ENCODE data around the gene CALHM6.

The CALHM6 gene

DNA sequence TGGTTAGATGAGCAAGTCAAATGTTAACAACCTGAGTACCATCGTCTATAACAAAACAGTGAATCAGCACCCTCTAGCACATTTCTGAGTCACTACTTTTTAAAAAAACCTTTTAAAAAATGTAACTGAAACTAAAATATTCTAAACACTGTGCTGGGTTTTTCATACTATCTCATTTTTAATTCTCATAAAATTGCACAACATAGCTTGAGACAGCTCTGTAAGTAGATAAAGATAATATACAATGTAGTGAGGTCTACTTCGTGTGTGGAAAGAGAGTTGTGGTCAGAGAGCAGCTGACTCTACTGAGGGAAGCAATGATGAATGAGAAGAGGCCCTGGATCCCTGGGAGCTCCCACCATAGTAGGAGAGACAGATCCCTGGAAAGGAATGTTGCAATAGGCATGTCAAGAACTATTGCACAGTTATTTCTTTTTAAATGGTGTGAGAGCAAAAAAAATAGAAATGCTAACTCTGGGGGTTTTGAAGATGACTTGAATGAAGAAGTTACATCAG lies 13.6 kb upstream of the CALHM6 start:
- Histone ChIP-seq H4K20me1 (ENCODE audit: low read depth, low read length) (no peaks in the 10 kb centered on the region), H3K27ac (ENCODE audit: low read depth, low read length) (no peak overlapping the region), H3K79me2 (ENCODE audit: insufficient read depth, low read length) (no peaks in the 10 kb centered on the region), H3K9me2 (replicated peaks; ENCODE audit: insufficient read depth, low read length) (no peaks in the 10 kb centered on the region), H3K4me2 (ENCODE audit: low read depth, low read length, poor library complexity, severe bottlenecking) (no peak overlapping the region), H3K27me3 (ENCODE audit: low read length) (no peaks in the 10 kb centered on the region), H2AFZ (ENCODE audit: low read depth, low read length, severe bottlenecking) (no peak overlapping the region), H3K36me3 (ENCODE audit: low read length) (no peaks in the 10 kb centered on the region), H3K4me3 (ENCODE audit: insufficient read depth, low read length, poor library complexity, severe bottlenecking) (no peak overlapping the region), H3K9ac (ENCODE audit: low read length) (no peak overlapping the region), H3F3A (ENCODE audit: insufficient read depth) (no peaks in the 10 kb centered on the region), H3K9me3 (ENCODE audit: insufficient read depth, low read length) (no peaks in the 10 kb centered on the region)
- TF ChIP-seq EZH2phosphoT487 (conservative IDR thresholded peaks at IDR 0.05; ENCODE audit: low read length), result no peak
- no peak for TF ChIP-seq CTCF (IDR thresholded peaks at IDR 0.05; ENCODE audit: insufficient read depth, low read length, poor library complexity, severe bottlenecking)

DNA sequence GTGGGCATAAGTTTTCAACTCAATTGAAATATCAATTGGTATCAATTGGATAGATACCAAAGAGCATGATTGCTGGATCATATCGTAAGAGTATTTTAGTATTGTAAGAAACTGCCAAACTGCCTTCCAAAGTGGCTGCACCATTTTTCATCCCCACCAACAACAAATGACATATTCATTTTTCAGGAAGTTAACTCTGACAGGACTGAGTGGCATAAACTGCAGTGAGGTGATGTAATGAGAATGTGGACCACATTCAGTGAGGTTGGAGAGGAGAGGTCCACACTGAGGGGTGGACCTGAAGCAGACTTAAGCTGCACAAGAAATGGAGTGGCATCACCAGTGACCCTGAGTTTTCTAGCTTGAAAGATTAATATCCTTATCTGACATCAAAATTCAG lies 11.6 kb upstream of the CALHM6 start:
- Histone ChIP-seq H3K27me3 (ENCODE audit: low read length) (no peaks in the 10 kb centered on the region), H2AFZ (ENCODE audit: low read depth, low read length, severe bottlenecking) (no peak overlapping the region), H3K9me2 (replicated peaks; ENCODE audit: insufficient read depth, low read length) (no peaks in the 10 kb centered on the region), H3K9me3 (ENCODE audit: insufficient read depth, low read length) (no peaks in the 10 kb centered on the region), H4K20me1 (ENCODE audit: low read depth, low read length) (no peaks in the 10 kb centered on the region), H3K79me2 (ENCODE audit: insufficient read depth, low read length) (no peaks in the 10 kb centered on the region), H3K9ac (ENCODE audit: low read length) (no peak overlapping the region), H3K36me3 (ENCODE audit: low read length) (no peaks in the 10 kb centered on the region), H3K27ac (ENCODE audit: low read depth, low read length) (no peak overlapping the region), H3K4me2 (ENCODE audit: low read depth, low read length, poor library complexity, severe bottlenecking) (no peak overlapping the region), H3K4me3 (ENCODE audit: insufficient read depth, low read length, poor library complexity, severe bottlenecking) (no peak overlapping the region), H3F3A (ENCODE audit: insufficient read depth) (no peaks in the 10 kb centered on the region)
- TF ChIP-seq CTCF (IDR thresholded peaks at IDR 0.05; ENCODE audit: insufficient read depth, low read length, poor library complexity, severe bottlenecking), result no peak

DNA sequence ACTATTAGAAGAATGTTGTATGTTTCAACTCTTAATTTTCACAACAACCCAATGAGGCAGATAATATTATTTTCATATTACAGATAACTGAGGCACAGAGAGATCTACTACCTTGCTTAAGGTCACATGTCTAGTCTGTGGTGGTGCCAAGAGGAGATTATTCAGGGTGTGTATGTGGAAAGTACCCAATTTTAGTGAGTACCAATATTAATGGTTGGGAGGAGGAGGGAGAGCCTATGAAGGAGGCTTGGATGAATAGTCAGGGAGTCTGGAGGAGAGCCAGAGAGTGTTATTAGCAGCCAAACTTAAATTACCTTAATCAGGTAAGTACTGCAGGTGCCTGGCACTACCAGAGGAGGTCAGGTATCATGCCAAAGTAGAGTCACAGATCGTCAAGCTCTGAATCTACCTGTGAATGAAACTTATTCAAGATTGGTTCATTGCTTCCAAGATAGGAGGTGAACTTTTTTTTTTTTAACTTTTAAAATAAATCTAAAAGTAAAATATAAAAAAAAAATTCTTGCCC lies 10.9 kb upstream of the CALHM6 start:
- Histone ChIP-seq H3F3A (ENCODE audit: insufficient read depth) (no peaks in the 10 kb centered on the region), H3K36me3 (ENCODE audit: low read length) (no peaks in the 10 kb centered on the region), H3K79me2 (ENCODE audit: insufficient read depth, low read length) (no peaks in the 10 kb centered on the region), H3K9ac (ENCODE audit: low read length) (no peak overlapping the region), H3K27me3 (ENCODE audit: low read length) (no peaks in the 10 kb centered on the region), H2AFZ (ENCODE audit: low read depth, low read length, severe bottlenecking) (no peak overlapping the region), H4K20me1 (ENCODE audit: low read depth, low read length) (no peaks in the 10 kb centered on the region), H3K9me2 (replicated peaks; ENCODE audit: insufficient read depth, low read length) (no peaks in the 10 kb centered on the region), H3K27ac (ENCODE audit: low read depth, low read length) (no peak overlapping the region), H3K4me3 (ENCODE audit: insufficient read depth, low read length, poor library complexity, severe bottlenecking) (no peak overlapping the region), H3K4me2 (ENCODE audit: low read depth, low read length, poor library complexity, severe bottlenecking) (no peak overlapping the region), H3K9me3 (ENCODE audit: insufficient read depth, low read length) (no peaks in the 10 kb centered on the region)
- no peak for TF ChIP-seq EZH2phosphoT487 (conservative IDR thresholded peaks at IDR 0.05; ENCODE audit: low read length)
- no peak for TF ChIP-seq CTCF (IDR thresholded peaks at IDR 0.05; ENCODE audit: insufficient read depth, low read length, poor library complexity, severe bottlenecking)
